GM18519 (cell line): Measurements from ENCODE around the gene MVB12B.
"Not testable (repeated sequence)": the region's sequence is repeated elsewhere in the genome, so short reads cannot be mapped to it uniquely, and the experiment has no call there.

ENCODE experiments used
- ATAC-seq: cut with Tn5 transposase; IDR thresholded peaks from one replicate; pipeline ENCODE4 v1.9.1; 2021; ENCODE audit warnings: mild to moderate bottlenecking, moderate library complexity; ENCODE audit not compliant: unreplicated experiment, low FRiP score

The MVB12B gene

DNA sequence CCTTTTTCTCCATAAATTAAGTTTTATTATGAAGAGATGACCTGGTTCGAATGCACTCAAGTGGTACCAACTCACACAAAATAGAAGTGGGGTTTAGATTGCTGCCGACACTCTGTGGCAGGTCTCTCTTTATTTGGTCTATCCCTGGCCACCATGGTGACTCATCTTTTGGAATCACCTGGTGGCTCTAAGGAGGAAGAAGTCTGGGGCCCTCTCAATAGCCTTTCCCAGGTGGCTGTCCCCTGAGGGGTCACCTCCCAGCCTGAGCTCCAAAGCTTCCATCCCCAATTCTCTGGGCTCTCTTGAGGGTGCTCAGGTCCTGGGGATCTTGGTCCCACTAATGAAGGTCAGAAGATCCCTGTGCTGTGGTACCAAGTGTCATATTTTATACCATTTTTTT lies 136.8 kb downstream of the MVB12B start:
- ATAC-seq: no peak

DNA sequence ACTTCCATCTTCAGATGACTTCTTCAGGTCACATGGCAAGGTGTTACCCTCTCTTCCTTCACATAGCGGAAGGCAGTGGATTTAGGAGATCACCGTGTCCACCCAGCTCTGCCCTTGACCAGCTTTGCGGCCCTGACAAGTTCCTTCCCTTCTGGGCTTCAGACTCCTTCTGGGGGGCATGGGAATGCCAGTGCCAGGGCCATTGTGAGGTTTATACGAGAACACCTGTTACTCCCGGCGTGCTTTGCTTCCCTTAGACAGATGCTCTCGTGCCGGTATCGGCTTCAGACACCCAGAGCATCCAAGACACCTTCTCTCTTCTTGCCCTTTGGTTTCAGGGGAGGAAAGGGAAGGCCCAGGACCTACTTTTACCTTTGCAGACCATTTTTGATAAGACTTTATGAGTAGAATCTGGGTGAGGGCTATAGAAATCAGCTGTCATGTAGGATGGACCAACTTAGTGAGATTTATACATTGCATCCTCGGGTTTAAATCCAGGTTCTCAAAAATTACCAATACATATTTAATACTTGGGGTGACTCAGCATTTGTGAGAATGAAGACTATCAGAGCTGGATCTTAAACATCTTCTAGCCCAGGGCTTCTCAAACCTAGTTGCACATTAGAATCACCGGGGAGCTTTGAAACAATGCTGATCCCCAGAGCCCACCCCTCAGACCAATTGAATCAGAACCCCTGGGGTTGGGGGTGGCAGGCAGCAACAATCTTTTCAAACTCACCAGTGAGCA lies 138.2 kb downstream of the MVB12B start:
- no peak for ATAC-seq

DNA sequence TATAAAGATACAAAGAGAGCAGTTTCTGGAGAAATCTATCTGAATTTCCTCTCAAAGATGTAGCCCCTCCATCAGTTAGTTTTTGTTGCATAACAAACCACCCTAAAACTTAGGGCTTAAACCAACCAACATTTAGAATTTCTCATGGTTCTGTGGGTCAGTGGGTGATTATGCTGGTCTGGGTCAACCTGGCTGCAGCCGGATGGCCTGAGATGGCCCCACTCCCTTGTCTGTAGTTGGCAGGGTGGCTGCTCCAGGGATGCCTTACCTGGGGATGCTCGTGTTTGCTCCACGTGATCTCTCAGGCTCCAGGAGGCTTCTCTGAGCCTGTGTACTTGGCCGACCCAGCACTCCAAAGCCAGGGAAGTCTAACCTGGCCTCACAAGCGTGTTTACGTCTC lies 139.3 kb downstream of the MVB12B start:
- ATAC-seq: no peak

DNA sequence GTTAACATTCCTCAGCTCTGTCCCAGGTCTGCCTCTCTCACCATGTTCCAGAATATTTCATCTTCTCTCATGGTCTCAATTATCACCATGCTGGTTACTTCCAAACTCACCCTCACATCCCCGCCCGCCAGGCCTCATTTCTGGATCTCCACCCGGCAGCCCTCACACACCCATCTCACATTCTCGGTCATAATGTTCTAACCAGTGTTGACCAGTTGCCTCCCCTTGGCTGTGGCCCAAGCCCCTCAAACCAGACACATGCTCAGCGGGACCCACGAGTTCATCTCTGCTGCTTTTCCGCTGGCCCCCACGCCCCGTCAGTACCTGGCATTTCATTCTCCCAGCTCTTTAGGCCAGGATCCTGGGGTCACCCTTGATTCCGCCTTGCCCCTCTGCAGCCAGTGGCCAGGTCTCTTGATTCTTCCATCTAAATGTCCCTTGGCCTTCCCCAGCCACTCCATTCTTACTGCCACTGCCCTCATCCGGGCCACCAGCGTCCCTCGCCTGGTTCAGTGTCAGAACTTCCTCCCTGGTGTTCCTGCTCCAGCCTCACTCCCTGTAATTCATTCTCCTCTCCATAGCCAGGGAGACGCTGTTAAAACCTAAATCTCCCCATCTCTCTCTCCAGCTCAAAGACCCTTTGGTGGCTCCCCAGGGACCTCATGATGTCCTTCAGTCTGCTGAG lies 141.7 kb downstream of the MVB12B start:
- ATAC-seq: no peak

DNA sequence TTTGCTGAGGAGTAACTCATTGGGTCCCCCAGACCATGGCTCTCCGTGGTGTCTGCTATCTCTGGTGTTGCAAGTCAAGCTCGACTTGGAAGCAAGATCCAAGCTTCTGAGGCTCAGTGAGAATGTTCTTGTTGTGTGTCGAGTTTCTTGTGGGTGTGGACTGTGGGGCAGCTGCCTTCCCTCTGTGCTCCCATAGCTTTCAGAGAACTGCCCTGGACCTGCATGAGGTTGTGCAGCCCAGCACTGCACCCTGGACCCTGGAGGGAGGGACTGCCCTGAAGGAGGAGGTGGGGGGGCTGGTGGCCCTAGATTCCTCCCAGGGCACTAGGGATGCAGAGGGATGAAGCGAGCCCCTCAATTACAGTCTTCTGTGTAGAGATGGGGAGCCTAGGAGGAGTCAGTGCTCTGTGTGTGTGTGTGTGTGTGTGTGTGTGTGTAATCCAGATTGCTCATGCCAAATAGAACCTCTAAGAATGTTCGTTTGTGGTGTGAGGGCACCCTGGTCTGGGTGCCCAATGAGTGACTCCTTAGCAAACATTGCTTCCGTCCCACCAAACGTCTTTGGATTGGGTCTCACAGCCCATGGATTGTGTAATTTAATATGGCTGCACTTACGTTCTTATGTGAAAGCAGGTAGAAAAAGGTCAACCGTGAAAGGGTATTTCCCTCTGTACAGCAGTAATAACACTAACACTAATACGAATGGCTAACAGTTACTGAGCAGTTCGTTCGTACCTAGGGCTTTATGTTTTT lies 143.8 kb downstream of the MVB12B start:
- ATAC-seq: no peak

DNA sequence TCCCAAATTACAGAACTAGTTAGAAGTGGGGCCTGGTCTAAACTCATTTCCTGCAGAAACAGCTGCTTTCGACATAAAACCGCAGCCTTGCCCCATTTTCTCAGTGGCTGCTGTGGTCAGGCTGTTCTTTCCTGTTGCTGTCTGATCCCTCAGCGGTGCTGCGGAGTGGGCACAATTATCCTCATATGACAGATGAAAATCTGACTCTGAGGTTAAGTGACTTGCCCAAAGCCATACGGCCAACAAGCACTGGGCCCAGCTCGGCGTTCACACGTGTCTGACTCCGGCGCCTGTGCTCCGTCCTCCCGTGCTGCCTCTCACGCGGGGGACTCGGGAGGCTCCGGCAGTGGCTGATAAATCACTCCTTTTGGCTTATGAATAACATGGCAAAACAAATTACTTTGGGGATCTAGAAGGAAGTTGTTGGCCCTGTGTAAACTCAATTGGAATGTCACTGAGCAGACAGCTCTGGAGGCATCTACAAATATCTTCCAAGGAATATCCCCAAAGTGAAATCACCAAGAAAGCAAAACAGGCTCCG lies 144.5 kb downstream of the MVB12B start:
- ATAC-seq: no peak

DNA sequence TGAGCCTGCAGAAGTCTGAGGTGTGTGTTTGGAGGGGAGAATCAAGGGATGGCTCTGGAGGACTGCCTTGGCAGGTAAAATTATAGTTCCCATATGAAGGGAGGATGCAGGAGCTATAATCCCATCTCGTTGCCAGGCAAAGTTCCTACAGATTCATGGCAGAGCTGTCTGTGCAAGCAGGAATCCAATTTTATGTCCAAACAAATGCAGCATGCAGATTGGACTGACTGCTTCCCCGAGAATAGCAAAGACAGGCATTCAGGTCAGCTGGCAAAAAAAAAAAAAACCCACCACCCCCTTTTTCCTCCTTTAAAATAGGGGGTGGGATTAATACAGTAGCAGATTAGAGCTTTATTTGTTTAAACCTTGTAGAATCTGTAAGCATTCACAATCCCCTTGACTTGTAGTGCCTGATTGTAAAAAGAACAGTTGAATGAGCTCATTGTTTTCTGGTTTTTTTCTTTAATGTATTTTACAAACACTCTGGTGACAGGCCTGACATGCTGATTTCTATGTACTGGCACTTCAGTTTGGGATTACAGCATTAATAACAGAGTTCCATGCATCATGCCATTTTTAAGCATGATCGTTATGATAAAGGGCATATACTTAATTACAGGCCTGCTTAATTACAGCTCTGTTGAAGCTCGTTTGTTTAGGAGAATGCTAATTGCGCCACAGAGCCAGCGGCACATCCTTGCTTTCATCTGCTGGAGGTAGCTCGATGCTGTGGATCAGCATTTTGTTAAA lies 145.7 kb downstream of the MVB12B start:
- ATAC-seq: no peak

DNA sequence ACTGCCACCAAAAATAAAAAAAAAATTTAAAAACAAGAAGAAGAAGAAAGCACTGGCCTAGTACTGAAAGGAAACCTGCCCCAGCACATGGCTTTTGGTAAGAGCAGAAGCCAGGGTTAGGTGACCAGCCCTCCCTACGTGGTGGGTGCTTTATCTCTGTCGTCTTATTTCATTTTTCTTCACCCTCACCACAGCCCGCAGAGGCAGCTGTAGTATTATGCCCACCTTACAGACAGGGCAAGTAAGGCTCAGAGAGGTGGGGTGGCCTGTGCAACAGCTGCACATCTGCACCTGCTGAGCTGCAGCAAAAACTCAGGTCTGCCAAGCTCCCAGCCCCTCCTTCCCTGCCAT lies 146.3 kb downstream of the MVB12B start:
- no peak for ATAC-seq

DNA sequence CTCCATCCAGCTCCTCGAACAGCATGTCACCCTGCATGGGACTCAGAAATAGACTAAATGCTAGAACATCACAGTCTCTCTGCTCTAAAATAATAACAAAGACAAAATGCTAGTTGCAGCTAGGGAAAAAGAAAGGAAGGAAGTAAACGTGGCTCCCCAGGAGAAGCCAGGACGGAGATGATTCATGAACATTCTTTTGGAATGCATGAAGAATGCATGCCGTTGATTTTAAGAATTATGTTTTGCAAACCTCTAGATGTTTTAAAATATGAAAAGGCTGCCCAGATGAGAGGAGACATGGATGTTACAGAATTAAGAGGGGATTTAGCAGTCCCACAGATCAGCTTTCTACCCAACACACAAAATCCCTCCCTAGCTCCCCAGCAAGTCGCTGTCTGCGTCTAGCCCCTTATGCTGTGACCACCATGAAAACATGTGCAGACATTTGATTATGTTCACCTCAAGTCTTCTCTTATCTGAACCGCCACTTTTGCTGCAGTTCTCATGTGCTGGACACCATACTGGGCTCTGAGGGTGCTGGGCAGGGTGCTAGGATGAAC lies 147.7 kb downstream of the MVB12B start:
- ATAC-seq: no peak

DNA sequence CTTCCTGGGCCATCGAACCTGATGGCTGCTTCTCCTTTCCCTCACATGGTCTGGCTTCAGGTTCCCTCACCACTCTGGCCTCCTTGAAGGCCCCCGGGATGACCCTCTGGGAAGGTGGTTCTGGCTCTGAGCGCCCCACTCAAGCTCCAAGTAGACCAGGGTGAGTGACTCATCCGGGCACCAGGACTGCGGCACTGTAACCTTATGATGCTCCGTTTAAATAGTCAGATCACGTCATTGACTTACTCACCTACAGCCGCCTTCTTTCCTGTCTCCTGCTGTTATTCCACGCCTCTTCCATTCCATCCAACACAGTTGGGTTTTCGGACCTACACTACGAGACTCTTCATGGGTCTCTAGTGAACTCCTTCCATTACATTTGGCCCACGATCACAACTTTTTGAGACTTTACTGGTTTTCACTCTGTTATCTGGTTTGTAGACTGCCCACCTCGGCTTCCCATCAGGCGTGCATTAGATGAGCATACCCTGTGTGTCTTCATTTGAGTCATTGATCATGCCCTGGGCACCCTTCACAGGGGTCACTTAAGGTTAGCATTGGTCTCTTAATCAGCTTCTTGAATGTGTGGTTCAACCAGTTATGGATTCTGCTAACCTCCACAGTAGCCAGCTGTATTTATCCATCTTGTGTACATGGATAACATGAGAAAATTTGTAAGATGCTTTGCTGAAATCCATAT lies 148.3 kb downstream of the MVB12B start:
- no peak for ATAC-seq

DNA sequence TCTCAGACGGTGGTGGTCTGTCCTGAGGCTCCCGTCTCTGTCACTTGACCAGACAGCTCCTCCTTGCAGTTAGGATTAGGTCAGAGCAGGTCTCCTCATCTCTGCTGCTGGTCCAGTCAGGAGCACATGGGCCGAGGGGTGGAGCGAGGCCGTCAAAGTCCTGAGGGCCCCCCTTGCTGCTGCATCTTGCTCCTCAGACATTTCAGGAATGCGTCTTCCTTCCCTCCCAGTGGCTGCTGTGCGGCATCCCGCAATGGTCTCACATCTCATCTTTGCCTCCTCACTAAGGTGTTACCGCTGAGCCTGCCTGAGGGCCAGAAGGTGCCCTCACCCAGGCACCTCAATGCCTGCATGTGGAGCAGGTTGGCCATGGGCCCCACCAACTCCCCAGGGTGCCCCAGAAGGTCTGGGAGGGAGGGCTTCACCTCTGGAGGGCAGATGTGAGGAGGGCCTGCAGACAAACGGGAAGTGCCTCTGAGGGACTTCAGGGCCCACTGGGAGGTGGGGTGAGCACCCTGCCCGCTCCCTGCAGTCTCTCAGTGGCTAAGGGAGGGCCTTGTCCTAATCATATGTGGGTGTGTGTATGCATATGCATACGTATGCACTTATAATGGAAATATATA lies 149.4 kb downstream of the MVB12B start:
- no peak for ATAC-seq

DNA sequence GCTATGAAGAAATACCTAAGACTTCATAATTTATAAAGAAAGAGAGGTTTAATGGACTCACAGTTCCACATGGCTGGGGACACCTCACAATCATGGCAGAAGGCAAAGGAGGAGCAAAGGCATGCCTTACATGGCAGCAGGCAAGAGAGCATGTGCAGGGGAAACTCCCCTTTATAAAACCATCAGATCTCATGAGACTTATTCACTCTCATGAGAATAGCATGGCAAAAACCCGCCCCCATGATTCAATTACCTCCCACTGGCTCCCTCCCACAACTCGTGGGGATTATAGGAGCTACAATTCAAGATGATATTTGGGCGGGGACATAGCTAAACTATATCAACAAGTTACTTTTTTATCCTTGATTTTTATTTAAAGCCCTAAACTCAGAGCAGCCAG lies 150.8 kb downstream of the MVB12B start:
- ATAC-seq: not testable (repeated sequence)

DNA sequence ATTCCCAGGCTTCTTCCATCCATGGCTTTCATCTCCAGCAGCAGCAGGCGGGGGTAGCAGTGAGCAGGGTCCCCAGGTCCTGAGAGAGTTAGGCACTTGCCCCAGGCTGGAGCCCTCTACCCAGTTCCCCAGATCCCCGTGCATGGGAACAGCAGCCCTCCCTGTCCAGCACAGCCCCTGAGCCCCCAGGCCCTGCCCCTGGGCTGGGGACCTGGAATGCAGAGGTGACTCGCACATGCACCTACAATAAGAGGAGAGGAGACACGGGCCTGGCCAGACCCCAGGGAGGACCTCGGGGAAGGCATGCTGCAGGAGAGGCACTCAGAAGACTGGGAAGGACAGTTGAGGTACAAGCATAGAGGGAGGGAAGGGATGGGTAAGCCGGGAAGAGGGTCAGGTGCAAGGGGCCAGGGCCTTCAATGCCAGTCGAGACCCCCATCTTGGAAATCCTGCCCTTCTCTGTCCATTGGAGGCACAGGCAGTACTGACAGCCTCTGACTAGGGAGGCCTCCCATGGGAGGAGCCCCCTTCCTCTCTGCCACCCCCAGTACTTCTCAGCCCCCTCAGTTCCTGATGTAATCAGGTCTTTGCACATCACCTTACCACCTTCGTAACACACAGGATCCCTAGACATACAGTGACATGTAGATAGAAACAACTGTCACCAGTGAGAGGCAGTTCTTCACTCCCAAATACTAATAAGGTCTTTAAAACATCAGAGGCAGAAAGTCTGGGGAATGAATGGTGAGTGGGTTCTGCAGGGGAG lies 151.8 kb downstream of the MVB12B start:
- ATAC-seq: no peak

DNA sequence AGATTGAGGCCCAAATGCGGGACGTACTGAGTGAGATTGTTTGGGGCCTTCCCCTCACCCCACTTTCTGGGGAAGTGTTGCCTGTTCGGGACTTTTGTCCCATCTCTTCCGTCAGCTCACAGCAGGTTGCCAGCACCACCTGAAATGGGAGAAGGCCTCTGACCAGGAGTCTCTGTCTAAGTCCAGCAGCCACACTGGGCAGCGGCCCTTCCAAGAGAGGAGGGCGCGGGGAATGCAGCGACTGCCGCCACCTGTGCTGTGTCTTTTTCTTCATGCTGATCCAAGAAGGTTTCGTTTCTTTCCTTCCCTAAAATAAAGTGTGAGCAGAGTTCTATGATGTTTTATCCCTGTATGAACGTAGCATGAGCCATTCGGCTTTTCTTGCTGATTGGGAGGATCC lies 152.9 kb downstream of the MVB12B start:
- no peak for ATAC-seq

DNA sequence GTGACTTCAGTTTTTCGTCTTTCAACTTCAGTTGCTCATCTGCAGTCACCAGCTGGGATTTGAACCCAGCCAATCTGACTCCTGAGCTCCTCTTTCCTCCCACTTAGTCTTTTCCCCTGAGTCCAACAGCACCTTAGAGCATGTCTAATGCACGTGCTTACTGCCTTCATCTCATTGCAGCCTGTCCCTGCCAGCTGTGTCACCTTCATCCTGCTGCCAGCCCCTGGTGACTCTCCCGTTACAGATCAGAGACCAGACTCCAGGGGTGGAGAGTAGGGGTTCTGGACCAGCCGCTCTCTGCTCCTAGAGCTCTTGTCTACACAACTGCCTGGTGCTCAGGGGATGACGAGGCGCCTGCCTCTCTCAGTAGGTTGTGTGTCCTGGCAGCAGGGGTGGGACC lies 154.2 kb downstream of the MVB12B start:
- ATAC-seq: no peak

DNA sequence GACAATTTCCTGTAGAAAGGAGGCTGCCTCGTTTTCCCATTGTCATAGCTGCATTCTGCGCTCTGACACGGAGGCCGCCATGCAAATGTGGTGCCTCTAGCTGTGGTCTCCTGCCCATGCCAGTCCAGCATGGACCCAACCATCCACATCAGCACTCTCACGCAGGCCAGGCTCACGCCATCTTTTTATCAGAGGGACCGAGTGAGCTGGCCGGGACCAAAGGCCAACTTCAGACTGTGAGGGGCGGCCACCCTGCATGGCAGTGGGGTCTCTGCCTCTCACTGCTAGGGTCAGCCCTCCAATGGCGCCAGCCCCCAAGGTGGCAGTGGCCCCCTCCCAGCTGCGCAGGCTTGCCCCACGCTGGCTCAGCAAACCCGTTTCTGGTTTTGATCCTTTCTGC lies 155.2 kb downstream of the MVB12B start:
- ATAC-seq: no peak

DNA sequence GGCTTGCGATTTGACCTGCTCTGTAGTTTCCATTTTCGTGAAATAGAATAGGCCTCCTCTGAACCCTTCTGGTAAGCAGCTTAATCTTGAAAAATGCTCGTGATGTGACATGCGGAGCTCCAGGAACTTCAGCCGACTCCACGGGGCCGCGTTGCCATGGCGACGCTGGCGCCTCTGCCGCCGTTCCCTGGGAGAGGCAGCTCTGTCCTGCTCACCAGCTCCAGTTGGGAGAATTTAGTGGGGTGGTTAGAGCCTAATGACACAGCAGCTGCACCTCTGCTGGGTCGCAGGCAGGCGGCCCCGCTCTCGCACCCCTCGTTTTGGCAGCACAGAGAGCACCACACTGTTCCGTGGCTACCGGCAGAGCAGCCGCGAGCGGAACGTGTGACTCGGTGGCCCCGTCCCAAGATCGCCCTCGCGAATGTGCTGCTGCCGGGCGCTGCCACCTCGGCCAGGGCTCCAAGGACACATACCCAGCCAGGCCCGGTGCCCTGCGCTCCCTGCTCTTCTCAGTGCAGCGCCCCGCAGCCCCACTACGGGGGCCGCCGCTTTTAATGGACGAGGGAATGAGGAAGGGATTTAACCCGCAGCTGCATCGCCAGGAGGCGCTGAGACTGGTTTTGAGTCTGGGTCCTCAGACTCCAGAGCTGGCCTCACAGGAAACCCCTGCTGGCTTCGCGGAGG lies 155.9 kb downstream of the MVB12B start:
- ATAC-seq: no peak

DNA sequence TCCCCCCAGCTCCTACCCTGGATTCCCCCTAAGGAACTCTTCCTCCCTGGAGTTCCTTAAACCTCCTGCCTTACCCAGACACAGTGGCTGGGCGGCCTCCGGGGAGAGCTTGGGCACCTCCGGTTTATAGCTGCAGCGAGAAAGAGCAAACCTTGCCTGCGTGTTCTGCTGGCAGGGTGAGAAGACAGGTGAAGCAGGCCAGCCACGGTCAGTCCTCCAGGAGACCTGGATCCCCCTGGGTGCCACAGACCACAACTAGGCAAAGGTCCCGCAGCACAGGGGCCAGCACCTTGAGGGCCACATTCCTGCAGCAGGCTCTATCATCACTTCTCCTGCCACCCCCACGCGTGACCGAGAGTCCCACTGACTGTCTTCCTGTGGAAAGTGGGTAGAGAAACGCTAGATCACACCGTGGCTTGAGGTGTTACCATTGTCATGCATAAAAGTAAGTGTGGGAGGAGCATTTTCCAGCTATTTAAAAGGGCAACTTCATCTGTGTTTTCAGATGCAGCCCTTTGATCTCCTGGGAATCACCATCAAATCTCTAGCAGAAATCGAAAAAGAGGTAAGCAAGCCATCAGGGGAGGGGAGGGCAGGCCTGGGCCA lies 156.9 kb downstream of the MVB12B start:
- ATAC-seq: no peak
